Transverse colon (tissue), 4 donors: ENCODE data around the gene PADI6.
"Not testable (repeated sequence)": the region's sequence is repeated elsewhere in the genome, so short reads cannot be mapped to it uniquely, and the experiment has no call there.

Experiments
- CTCF ChIP-seq, 5 experiments: fragments of 200-600 bp in 3 of 5; fragments of 450-650 bp in 2 of 5; sonication (generic) in 3 of 5; IDR thresholded peaks; 1 replicate in 2 of 5; 2 replicates in 3 of 5; pipeline ENCODE4 v1.5.1; 2016 to 2017; ENCODE audit warnings: antibody characterized with exemption in 5 of 5, inconsistent platforms in 3 of 5, mild to moderate bottlenecking in 2 of 5, moderate library complexity in 1 of 5
- EP300 ChIP-seq: sonication (generic); formaldehyde crosslinking; IDR thresholded peaks from one replicate; pipeline ENCODE4 v1.6.1; 2017; ENCODE audit warnings: antibody characterized with exemption, low read depth
- POLR2A ChIP-seq: fragments of 450-650 bp; IDR thresholded peaks from one replicate; pipeline ENCODE4 v1.6.1; 2016; ENCODE audit warnings: antibody characterized with exemption, mild to moderate bottlenecking, moderate library complexity
- POLR2AphosphoS5 ChIP-seq, 3 donors: sonication (generic); formaldehyde crosslinking; IDR thresholded peaks; one replicate each; pipeline ENCODE4 v1.6.1; 2016; ENCODE audit warnings: antibody characterized with exemption in 3 of 3

- TF ChIP-seq POLR2A; POLR2AphosphoS5 (IDR thresholded peaks at IDR 0.05); CTCF (IDR thresholded peaks at IDR 0.05); EP300: not testable (repeated sequence)
Measured at GRCh38 chr1:17345506-17345905, 26.5 kb upstream of the PADI6 start.
